ENCODE results near the gene LRRC8C. TPM values are rescaled to one million over a fixed set of nuclear protein-coding genes. Genes with fewer than 3 reads are reported as not detected.
A peak's percentile ranks its signal among the peaks of the same experiment; 100 is the strongest.

LRRC8C gene
- total RNA-seq, 4 donors from 2014 or later, result 4.3 to 6.2 (median 5.7) TPM

DNA sequence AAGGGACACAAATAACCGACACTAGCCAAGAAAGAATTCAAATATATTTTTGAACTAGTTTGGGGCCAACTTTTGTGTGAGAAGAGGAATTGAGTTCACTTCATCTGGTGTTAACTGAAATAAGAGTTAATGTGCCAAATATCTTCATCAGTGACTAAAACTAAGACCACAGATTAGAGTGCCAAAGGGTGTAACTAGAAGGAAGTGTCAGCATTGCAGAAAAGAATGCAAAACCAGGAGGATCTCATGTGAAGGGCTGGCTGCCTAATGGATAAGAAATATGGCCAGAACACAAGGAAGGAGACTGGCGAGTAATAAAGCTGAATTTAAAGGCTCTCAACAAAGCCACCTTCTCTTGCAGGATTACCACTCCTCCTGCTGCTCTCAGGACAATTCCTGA, 126.1 kb downstream of the LRRC8C start:
- 50 to 53% methylated on average over 2 of the region's 2 CpGs for WGBS, 2 donors
- intact Hi-C loops (cut with DNase I; ENCODE audit: low total_unique reads), result no loop called here
- DNase-seq (ENCODE audit: low spot score in 2 of 2), result no peak
- no peak for TF ChIP-seq POLR2A (IDR thresholded peaks at IDR 0.05)
- TF ChIP-seq, protein P1, sequence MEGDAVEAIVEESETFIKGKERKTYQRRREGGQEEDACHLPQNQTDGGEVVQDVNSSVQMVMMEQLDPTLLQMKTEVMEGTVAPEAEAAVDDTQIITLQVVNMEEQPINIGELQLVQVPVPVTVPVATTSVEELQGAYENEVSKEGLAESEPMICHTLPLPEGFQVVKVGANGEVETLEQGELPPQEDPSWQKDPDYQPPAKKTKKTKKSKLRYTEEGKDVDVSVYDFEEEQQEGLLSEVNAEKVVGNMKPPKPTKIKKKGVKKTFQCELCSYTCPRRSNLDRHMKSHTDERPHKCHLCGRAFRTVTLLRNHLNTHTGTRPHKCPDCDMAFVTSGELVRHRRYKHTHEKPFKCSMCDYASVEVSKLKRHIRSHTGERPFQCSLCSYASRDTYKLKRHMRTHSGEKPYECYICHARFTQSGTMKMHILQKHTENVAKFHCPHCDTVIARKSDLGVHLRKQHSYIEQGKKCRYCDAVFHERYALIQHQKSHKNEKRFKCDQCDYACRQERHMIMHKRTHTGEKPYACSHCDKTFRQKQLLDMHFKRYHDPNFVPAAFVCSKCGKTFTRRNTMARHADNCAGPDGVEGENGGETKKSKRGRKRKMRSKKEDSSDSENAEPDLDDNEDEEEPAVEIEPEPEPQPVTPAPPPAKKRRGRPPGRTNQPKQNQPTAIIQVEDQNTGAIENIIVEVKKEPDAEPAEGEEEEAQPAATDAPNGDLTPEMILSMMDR (IDR thresholded peaks at IDR 0.05), result no peak
- H3K4me3 ChIP-seq (ENCODE audit: low read depth, poor library complexity, severe bottlenecking), result no peak overlapping the region

- no peak for DNase-seq (ENCODE audit: low spot score in 2 of 2)
- intact Hi-C loops (cut with DNase I; ENCODE audit: low total_unique reads), result loop anchor here (10.0 kb wide), 3 partner anchors 156 to 276 kb away; no protein-coding TSS in a partner anchor
- TF ChIP-seq, protein P1 (IDR thresholded peaks at IDR 0.05), result no peak
- no peak for TF ChIP-seq POLR2A (IDR thresholded peaks at IDR 0.05)
- 71 to 82% methylated on average over 3 of the region's 3 CpGs for WGBS, 2 donors
- H3K4me3 ChIP-seq (ENCODE audit: low read depth, poor library complexity, severe bottlenecking), result no peak overlapping the region
These were observed 127.6 kb downstream of the LRRC8C start for GRCh38 chr1:89760496-89760895.

GRCh38 chr1:89761338-89761737, 128.4 kb downstream of the LRRC8C start:
- 80 to 81% methylated on average over 1 of the region's 1 CpG for WGBS, 2 donors
- TF ChIP-seq POLR2A (IDR thresholded peaks at IDR 0.05), result no peak
- no peak overlapping the region for H3K4me3 ChIP-seq (ENCODE audit: low read depth, poor library complexity, severe bottlenecking)
- intact Hi-C loops (cut with DNase I; ENCODE audit: low total_unique reads), result loop anchor here (10.0 kb wide), 3 partner anchors 157 to 277 kb away; no protein-coding TSS in a partner anchor
- DNase-seq (ENCODE audit: low spot score in 2 of 2), result no peak

DNA sequence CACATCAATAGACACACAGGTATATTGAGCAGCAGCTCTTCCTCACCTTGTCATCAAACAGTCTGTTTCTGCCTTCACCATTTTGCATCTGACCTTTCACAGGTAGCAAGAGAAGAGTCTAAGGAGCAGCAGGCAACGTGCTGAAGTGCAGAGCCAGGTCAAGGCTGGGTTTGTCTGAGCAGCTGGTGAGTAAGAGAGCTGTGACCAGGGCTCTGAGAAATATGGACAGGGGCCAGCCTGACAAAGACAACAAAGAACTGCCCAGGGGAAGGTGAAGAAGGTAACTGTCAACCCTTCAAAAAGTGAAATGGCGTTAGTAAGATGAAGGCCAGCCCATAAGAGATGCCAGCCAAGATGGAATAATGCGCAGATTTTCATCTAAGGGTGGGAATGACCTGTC, 129.0 kb downstream of the LRRC8C start:
- 82 to 84% methylated on average over 3 of the region's 3 CpGs for WGBS, 2 donors
- intact Hi-C loops (cut with DNase I; ENCODE audit: low total_unique reads), result loop anchor here (10.0 kb wide), 3 partner anchors 157 to 277 kb away; no protein-coding TSS in a partner anchor
- no peak for DNase-seq (ENCODE audit: low spot score in 2 of 2)
- H3K4me3 ChIP-seq (ENCODE audit: low read depth, poor library complexity, severe bottlenecking), result no peak overlapping the region
- TF ChIP-seq, protein P1 (IDR thresholded peaks at IDR 0.05), result no peak
- TF ChIP-seq POLR2A (IDR thresholded peaks at IDR 0.05), result no peak

GRCh38 chr1:89762386-89762778, 129.5 kb downstream of the LRRC8C start:
- TF ChIP-seq, protein P1 (IDR thresholded peaks at IDR 0.05), result no peak
- no peak for TF ChIP-seq POLR2A (IDR thresholded peaks at IDR 0.05)
- DNase-seq (ENCODE audit: low spot score in 2 of 2), result no peak
- no peak overlapping the region for H3K4me3 ChIP-seq (ENCODE audit: low read depth, poor library complexity, severe bottlenecking)
- intact Hi-C loops (cut with DNase I; ENCODE audit: low total_unique reads), result loop anchor here (10.0 kb wide), 3 partner anchors 158 to 278 kb away; no protein-coding TSS in a partner anchor
- 38 to 64% methylated on average over 13 of the region's 13 CpGs for WGBS, 2 donors

DNA sequence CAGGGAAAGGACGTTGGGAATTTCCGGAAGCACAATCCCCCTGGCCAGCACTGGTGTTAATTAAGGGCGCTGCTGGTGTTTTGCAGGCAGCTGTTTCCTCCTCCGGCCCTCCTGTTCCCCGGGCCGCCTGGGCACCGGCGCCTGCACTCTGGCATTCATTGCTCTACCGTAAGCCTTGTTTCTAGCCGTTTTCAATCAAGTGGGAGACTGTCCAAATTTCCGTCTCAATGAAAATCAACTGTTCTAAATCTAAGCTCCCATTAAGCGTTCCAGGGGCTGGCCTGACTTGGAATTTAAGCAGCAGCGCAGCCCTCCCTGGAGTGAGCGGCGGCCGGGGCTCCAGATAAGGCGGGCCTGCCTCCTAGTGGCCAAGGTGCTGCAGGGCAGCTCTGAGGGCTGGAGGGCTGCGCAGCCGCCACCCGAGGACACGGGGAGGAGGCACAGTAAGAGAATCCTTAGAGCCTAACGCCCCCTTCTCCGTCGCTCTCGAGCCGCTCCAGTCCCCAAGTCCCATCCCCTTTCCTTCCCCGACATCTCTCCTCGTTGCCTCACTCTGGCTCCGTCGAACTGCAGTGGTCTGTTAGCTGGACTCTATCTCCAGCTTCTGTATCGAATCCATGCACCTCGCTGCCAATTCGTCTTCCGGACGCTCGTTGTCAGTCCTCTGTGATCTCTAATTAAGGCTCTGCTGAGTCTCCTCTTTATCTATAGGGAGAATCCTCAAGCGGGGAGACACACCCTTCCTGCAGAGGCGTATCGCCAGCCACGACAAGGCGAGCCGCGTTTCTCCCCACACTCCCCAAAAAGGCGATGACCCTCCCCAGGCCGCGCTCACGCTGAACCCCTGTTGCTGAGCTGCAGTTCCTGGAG, 130.1 kb downstream of the LRRC8C start:
- intact Hi-C loops (cut with DNase I; ENCODE audit: low total_unique reads), result loop anchor here (10.0 kb wide), 3 partner anchors 158 to 278 kb away; no protein-coding TSS in a partner anchor
- DNase-seq (ENCODE audit: low spot score in 2 of 2), result peak; percentile 65 to 96
- no peak for TF ChIP-seq POLR2A (IDR thresholded peaks at IDR 0.05)
- TF ChIP-seq, protein P1 (IDR thresholded peaks at IDR 0.05), result peak in 1 of 3 donors; percentile 88
- WGBS, 2 donors, result 0 to 3% methylated on average over 46 to 47 of the region's 47 CpGs
- H3K4me3 ChIP-seq (ENCODE audit: low read depth, poor library complexity, severe bottlenecking), result peak overlapping the region; percentile 2
